Astrocyte (in vitro differentiated cells and primary cell): ENCODE data around the gene RIMOC1. TPM values are rescaled to one million over a fixed set of nuclear protein-coding genes. Genes with fewer than 3 reads are reported as not detected.

Source experiments
- DNase-seq: peaks from one replicate; pipeline ENCODE4 v3.0.0-alpha.2; 2010; ENCODE audit warnings: low read depth
- FAIRE-seq: peaks from 2 replicates; lab custom pipeline; 2011; peaks lifted over from hg19 to GRCh38; lab: Jason Lieb, UNC
- H2AFZ ChIP-seq: 2 replicates; pipeline ENCODE4 v1.6.0; 2012; ENCODE audit warnings: low read depth, low read length, inconsistent platforms
- H3K27ac ChIP-seq: 2 replicates; pipeline ENCODE4 v1.5.1; 2011; ENCODE audit warnings: low read depth, low read length, inconsistent platforms
- H3K27me3 ChIP-seq: 2 replicates; pipeline ENCODE4 v1.6.0; 2011; ENCODE audit warnings: low read length, inconsistent platforms; ENCODE audit not compliant: insufficient read depth
- H3K36me3 ChIP-seq: 2 replicates; pipeline ENCODE4 v1.5.1; 2011; ENCODE audit warnings: low read length, inconsistent platforms; ENCODE audit not compliant: insufficient read depth
- H3K4me1 ChIP-seq: 2 replicates; pipeline ENCODE4 v1.5.1; 2011; ENCODE audit warnings: low read length, inconsistent platforms; ENCODE audit not compliant: insufficient read depth
- H3K4me2 ChIP-seq: 2 replicates; pipeline ENCODE4 v1.6.0; 2012; ENCODE audit warnings: low read length, inconsistent platforms
- H3K4me3 ChIP-seq: 2 replicates; pipeline ENCODE4 v1.5.1; 2011; ENCODE audit warnings: low read depth, mild to moderate bottlenecking, low read length, inconsistent platforms; ENCODE audit not compliant: insufficient read depth
- H3K79me2 ChIP-seq: 2 replicates; pipeline ENCODE4 v1.6.0; 2012; ENCODE audit warnings: mild to moderate bottlenecking, low read length, inconsistent platforms; ENCODE audit not compliant: insufficient read depth
- H3K9ac ChIP-seq: 2 replicates; pipeline ENCODE4 v1.6.0; 2012; ENCODE audit warnings: mild to moderate bottlenecking, low read length, inconsistent platforms
- H3K9me3 ChIP-seq: 2 replicates; pipeline ENCODE4 v1.5.1; 2012; ENCODE audit warnings: low read depth, mild to moderate bottlenecking, low read length, inconsistent platforms; ENCODE audit not compliant: insufficient read depth
- H4K20me1 ChIP-seq: 2 replicates; pipeline ENCODE4 v1.6.0; 2012; ENCODE audit warnings: low read length, inconsistent platforms; ENCODE audit not compliant: insufficient read depth
- H3K27ac Mint-ChIP-seq: one replicate; pipeline ENCODE4 v1.8.0; 2021; ENCODE audit warnings: mild to moderate bottlenecking, mixed read lengths; ENCODE audit not compliant: unreplicated experiment
- H3K27me3 Mint-ChIP-seq: one replicate; pipeline ENCODE4 v1.8.0; 2021; ENCODE audit warnings: low read depth, mixed read lengths; ENCODE audit not compliant: unreplicated experiment
- H3K36me3 Mint-ChIP-seq: one replicate; pipeline ENCODE4 v1.8.0; 2021; ENCODE audit warnings: low read depth, mixed read lengths; ENCODE audit not compliant: unreplicated experiment
- H3K4me1 Mint-ChIP-seq: one replicate; pipeline ENCODE4 v1.8.0; 2021; ENCODE audit warnings: low read depth, mixed read lengths; ENCODE audit not compliant: unreplicated experiment
- H3K4me3 Mint-ChIP-seq: one replicate; pipeline ENCODE4 v1.8.0; 2021; ENCODE audit warnings: mild to moderate bottlenecking, moderate library complexity, mixed read lengths; ENCODE audit not compliant: unreplicated experiment
- H3K9me3 Mint-ChIP-seq: one replicate; pipeline ENCODE4 v1.8.0; 2021; ENCODE audit warnings: mild to moderate bottlenecking, mixed read lengths; ENCODE audit not compliant: unreplicated experiment
- EZH2 ChIP-seq: IDR thresholded peaks from 2 replicates; pipeline ENCODE4 v1.6.1; 2012; ENCODE audit warnings: mild to moderate bottlenecking, low read length, inconsistent platforms; ENCODE audit not compliant: insufficient read depth
- total RNA-seq: library from RNA; stranded (reverse); gene quantifications from 2 replicates; pipeline ENCODE4 v1.2.1, GENCODE V29; 2021
- TF ChIP-seq, protein P1 (sequence below): IDR thresholded peaks from 2 replicates; pipeline ENCODE4 v1.5.1; 2011; ENCODE audit warnings: low read depth, mild to moderate bottlenecking, inconsistent platforms, low read length, moderate library complexity; ENCODE audit not compliant: insufficient read depth

Gene RIMOC1
- total RNA-seq, 1 donor from 2014 or later = 36.3 TPM

- Histone ChIP-seq H3K79me2 (peaks cover 35% of the 10 kb centered on the region), H3K36me3 (peaks cover 30% of the 10 kb centered on the region), H3K4me2 (peak overlapping the region; percentile 66), H3K4me1 (peaks cover 12% of the 10 kb centered on the region), H3K4me3 (no peak overlapping the region), H4K20me1 (no peaks in the 10 kb centered on the region), H3K27ac (peak overlapping the region; percentile 75), H3K27me3 (no peaks in the 10 kb centered on the region), H3K9ac (peak overlapping the region; percentile 68), H2AFZ (no peak overlapping the region), H3K9me3 (no peaks in the 10 kb centered on the region)
- FAIRE-seq (peak; percentile 26), DNase-seq (peak; percentile 84)
- Mint-ChIP-seq H3K9me3 (no peaks in the 10 kb centered on the region), H3K4me1 (peaks cover 23% of the 10 kb centered on the region), H3K36me3 (peaks cover 5% of the 10 kb centered on the region), H3K27ac (peak overlapping the region; percentile 91), H3K4me3 (no peak overlapping the region), H3K27me3 (no peaks in the 10 kb centered on the region)
- TF ChIP-seq, protein P1, sequence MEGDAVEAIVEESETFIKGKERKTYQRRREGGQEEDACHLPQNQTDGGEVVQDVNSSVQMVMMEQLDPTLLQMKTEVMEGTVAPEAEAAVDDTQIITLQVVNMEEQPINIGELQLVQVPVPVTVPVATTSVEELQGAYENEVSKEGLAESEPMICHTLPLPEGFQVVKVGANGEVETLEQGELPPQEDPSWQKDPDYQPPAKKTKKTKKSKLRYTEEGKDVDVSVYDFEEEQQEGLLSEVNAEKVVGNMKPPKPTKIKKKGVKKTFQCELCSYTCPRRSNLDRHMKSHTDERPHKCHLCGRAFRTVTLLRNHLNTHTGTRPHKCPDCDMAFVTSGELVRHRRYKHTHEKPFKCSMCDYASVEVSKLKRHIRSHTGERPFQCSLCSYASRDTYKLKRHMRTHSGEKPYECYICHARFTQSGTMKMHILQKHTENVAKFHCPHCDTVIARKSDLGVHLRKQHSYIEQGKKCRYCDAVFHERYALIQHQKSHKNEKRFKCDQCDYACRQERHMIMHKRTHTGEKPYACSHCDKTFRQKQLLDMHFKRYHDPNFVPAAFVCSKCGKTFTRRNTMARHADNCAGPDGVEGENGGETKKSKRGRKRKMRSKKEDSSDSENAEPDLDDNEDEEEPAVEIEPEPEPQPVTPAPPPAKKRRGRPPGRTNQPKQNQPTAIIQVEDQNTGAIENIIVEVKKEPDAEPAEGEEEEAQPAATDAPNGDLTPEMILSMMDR = no peak
- TF ChIP-seq EZH2 = no peak
Measured at GRCh38 chr5:41908374-41909079, 4.4 kb downstream of the RIMOC1 start.

GRCh38 chr5:41918105-41918504 lies 14.0 kb downstream of the RIMOC1 start:
- Mint-ChIP-seq H3K4me1 (peaks cover 13% of the 10 kb centered on the region), H3K9me3 (no peaks in the 10 kb centered on the region), H3K27me3 (no peaks in the 10 kb centered on the region), H3K4me3 (no peak overlapping the region), H3K27ac (no peak overlapping the region), H3K36me3 (peaks cover 2% of the 10 kb centered on the region)
- H3K4me1 ChIP-seq = peaks cover 5% of the 10 kb centered on the region
- no peak for DNase-seq
- no peak overlapping the region for H3K27ac ChIP-seq
- H3K4me2 ChIP-seq = no peak overlapping the region
- no peak overlapping the region for H2AFZ ChIP-seq
- no peaks in the 10 kb centered on the region for H3K9me3 ChIP-seq
- no peaks in the 10 kb centered on the region for H3K27me3 ChIP-seq
- H3K79me2 ChIP-seq = no peaks in the 10 kb centered on the region
- no peak for FAIRE-seq
- H4K20me1 ChIP-seq = no peaks in the 10 kb centered on the region
- H3K4me3 ChIP-seq = no peak overlapping the region
- H3K36me3 ChIP-seq = peaks cover 30% of the 10 kb centered on the region
- no peak overlapping the region for H3K9ac ChIP-seq
- TF ChIP-seq, protein P1 = no peak
- no peak for TF ChIP-seq EZH2

GRCh38 chr5:41921166-41921565 lies 17.0 kb downstream of the RIMOC1 start:
- Mint-ChIP-seq H3K27ac (peak overlapping the region; percentile 92), H3K27me3 (no peaks in the 10 kb centered on the region), H3K36me3 (peaks cover 2% of the 10 kb centered on the region), H3K9me3 (no peaks in the 10 kb centered on the region), H3K4me1 (peaks cover 13% of the 10 kb centered on the region), H3K4me3 (no peak overlapping the region)
- H3K4me2 ChIP-seq = no peak overlapping the region
- no peaks in the 10 kb centered on the region for H3K79me2 ChIP-seq
- TF ChIP-seq, protein P1 = no peak
- TF ChIP-seq EZH2 = no peak
- H3K9ac ChIP-seq = no peak overlapping the region
- H3K27me3 ChIP-seq = no peaks in the 10 kb centered on the region
- no peaks in the 10 kb centered on the region for H3K9me3 ChIP-seq
- H3K27ac ChIP-seq = no peak overlapping the region
- H4K20me1 ChIP-seq = no peaks in the 10 kb centered on the region
- FAIRE-seq (no peak), DNase-seq (no peak)
- H2AFZ ChIP-seq = no peak overlapping the region
- H3K4me1 ChIP-seq = peaks cover 14% of the 10 kb centered on the region
- H3K4me3 ChIP-seq = no peak overlapping the region
- peaks cover 22% of the 10 kb centered on the region for H3K36me3 ChIP-seq
